Measurements from ENCODE around the gene SPRYD3.

- no peak for TF ChIP-seq CTCF (IDR thresholded peaks at IDR 0.05)
- TF ChIP-seq POLR2A (IDR thresholded peaks at IDR 0.05) = no peak
Measured at GRCh38 chr12:53055471-53056266, 23.5 kb downstream of the SPRYD3 start.

Data from transverse colon (tissue), 3 donors.